ES-I3 (cell line): ENCODE results near the gene OLFML1.

Experiments
- H3K36me3 ChIP-seq: 2 replicates; pipeline ENCODE4 v1.6.1; 2013; ENCODE audit warnings: mild to moderate bottlenecking, low read length, control low read depth, moderate library complexity; ENCODE audit not compliant: insufficient read depth
- H3K4me1 ChIP-seq: 2 replicates; pipeline ENCODE4 v1.6.1; 2013; ENCODE audit warnings: mild to moderate bottlenecking, control low read depth, low read length; ENCODE audit not compliant: insufficient read depth
- H3K9ac ChIP-seq: 2 replicates; pipeline ENCODE4 v1.6.1; 2013; ENCODE audit warnings: low read depth, mild to moderate bottlenecking, low read length, moderate library complexity
- H3K9me3 ChIP-seq: 2 replicates; pipeline ENCODE4 v1.6.1; 2013; ENCODE audit warnings: mild to moderate bottlenecking, low read length, moderate library complexity; ENCODE audit not compliant: control insufficient read depth, insufficient read depth

The OLFML1 gene

DNA sequence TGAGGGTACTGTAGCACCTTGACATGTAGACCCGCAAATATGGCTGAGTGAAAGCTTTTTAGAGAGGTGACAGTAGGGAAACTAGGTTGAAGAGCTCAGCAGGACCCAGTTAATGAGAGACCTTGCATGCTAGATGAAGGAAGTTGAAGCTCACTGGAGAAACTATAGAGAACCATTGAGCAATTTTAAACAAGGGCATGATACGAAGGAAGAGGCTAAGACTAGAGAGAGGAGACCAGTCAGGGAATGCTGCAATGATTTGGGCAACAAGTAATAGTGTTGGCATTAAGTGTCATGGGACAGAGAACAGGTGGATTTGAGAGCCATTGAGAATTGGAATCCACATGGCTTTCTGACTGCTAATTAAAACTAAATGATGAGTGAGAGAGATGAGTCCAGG, 4.1 kb downstream of the OLFML1 start:
- Histone ChIP-seq H3K36me3 (no peaks in the 10 kb centered on the region), H3K9ac (no peak overlapping the region), H3K9me3 (no peaks in the 10 kb centered on the region), H3K4me1 (peaks cover 17% of the 10 kb centered on the region)

DNA sequence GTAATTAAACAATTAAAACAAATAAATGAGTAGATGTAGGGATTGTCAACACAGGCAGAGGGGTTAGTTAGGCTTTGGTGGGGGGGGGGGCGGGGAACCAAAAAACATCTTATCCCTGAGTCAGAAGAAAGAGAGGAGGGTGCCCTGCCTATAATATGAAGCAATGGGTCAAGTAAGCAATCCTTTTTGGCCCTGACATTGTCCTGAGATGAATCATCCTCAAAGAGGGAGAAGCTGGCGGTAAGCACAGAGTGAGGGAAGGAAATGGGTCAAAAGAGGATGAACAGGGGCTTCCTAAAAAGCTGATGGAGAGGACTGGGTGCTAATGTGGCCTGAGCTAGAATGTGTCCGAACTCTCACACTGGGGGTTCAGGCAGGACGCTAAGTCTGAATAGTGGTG, 4.7 kb downstream of the OLFML1 start:
- Histone ChIP-seq H3K9me3 (no peaks in the 10 kb centered on the region), H3K9ac (no peak overlapping the region), H3K36me3 (no peaks in the 10 kb centered on the region), H3K4me1 (peaks cover 11% of the 10 kb centered on the region)

DNA sequence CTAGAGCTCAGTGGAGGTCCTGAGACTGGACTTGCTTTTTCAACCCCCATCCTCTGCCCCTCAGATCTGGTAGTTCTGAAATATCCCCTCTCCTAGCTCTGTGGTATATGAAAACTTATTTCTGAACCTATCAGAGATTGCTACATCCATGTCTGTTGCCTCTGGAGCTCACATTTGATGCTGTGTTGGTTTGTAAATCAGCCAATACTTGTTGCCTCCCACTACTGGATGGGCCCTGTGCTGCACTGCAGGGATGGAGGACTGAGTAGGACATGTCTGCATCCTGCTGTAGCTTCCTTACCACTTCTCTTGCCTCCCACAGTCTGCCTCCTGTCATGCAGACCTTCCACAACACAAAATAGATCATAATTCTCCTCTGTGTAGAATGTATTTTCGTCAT, 5.2 kb downstream of the OLFML1 start:
- Histone ChIP-seq H3K9me3 (no peaks in the 10 kb centered on the region), H3K4me1 (peaks cover 9% of the 10 kb centered on the region; the same call in 1 of the 2 replicates), H3K36me3 (no peaks in the 10 kb centered on the region), H3K9ac (no peak overlapping the region)

DNA sequence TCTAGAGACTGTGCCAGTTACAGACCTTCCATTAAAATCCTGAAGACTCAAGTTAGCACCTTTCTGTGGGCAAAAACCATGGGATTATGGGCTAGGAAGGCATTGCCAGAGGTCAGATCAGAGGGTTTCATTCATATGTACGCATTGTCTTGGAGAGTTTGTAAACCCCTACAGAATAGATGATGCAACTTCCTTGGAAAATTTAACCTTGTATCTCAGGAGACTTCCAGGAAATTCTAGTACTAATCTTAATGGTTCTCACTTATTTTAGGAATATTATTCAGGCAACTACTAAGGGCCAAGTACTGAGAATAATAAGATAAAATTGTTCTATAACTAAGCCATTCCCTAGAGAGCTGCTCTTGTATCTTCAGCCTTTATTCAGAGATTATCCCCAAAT, 6.9 kb downstream of the OLFML1 start:
- H3K4me1 ChIP-seq: peaks cover 9% of the 10 kb centered on the region; the same call in 1 of the 2 replicates
- no peak overlapping the region for H3K9ac ChIP-seq
- H3K36me3 ChIP-seq: no peaks in the 10 kb centered on the region
- no peaks in the 10 kb centered on the region for H3K9me3 ChIP-seq

DNA sequence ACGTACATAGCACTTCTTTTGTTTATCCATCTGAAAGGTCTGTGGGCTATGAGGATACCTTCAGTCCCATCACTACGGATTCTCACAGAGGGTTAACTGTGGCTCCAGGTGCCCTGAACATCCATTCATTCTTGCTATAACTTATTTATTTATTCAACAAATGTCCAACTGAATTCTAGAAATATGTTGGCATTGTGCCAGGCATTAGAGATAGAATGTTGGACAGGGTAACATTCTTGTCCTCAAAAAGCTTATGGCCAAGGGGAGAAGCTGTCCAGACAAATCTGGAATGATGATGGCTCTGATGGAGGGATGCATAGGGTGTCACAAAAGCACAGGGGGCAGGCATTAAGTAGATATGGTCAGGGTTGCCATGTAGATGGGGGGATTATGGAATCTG, 8.4 kb downstream of the OLFML1 start:
- H3K4me1 ChIP-seq: peaks cover 12% of the 10 kb centered on the region
- H3K36me3 ChIP-seq: no peaks in the 10 kb centered on the region
- no peaks in the 10 kb centered on the region for H3K9me3 ChIP-seq
- no peak overlapping the region for H3K9ac ChIP-seq

DNA sequence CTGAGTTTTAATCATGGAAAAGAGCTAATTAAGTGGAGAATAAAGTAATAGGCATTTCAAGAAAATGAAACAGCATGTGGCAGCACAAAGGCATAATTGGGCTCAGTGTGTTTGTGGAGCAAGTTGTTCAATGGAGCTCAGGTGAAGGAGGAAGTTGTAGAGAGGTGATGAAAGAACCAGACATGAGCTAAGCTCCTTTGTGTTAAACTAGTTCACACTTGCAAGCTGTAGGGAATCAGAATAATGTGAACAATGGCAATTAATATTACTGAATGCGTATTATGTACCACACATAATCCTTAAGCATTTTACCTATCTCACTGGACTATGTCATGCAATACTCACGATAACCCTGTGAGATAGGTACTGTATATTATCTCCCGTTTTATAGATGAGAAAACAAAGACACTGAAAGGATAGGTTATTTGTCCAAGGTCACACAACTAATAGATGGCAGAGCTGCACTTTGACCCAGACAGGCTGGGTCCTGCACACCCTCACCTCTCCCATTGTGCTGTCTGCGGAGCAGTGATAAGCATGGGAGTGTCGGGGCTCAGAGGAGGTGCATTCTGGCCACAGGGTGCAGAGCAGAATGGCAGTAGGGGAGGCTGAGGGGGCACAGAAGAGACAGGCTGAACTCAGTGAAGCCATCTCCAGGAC, 8.9 kb downstream of the OLFML1 start:
- Histone ChIP-seq H3K36me3 (no peaks in the 10 kb centered on the region), H3K4me1 (peaks cover 17% of the 10 kb centered on the region), H3K9ac (no peak overlapping the region), H3K9me3 (no peaks in the 10 kb centered on the region)

DNA sequence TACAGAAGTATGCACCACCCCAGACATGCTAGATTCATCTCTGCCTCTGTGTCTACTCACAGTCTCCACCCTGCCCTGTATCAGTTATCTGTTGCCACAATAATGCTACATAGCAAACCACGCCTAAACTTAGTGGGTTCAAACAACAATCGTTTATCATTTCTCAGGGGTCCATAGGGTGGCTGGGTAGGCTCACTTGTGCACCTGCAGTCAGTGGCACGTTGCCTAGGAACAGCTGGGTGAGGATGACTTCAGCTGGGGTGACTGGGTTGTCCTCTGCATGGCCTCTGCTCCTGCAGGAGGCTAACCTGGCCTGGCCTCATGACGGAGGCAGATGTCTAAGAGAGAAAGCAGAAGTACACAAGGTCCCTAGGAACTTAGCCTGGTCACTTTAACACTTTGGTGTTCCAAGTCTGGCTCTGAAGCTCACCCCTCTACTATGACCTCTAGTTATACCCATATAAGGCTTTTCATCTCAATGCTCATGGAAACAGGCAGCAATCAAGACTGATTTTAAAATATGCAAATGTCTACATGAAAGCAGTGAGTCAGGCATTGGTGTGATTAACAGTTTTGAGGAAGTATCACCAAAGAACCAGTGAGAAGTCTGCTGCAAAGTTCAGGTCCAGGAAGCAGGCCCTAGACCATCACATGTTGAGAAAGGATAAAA, 10.7 kb downstream of the OLFML1 start:
- H3K36me3 ChIP-seq: no peaks in the 10 kb centered on the region
- H3K9me3 ChIP-seq: no peaks in the 10 kb centered on the region
- H3K9ac ChIP-seq: no peak overlapping the region
- peaks cover 17% of the 10 kb centered on the region for H3K4me1 ChIP-seq

DNA sequence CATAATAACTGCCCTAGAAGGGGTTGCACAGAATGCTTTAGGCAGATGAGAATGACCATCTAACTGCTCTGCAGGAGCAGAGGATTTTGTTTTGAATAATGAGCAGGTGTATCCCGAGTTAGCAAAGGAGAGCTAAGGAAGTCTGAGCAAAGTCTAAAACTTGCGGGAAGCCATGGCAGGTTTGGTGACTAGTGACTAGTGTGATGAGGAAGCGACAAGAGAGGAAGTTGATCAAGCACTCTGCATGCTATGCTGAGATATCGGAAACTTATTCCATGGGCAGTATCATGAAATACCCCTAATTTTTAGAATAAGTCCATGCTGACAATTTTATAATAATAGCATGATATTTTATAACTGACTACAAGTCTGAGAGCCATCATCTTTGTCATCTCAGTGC, 12.9 kb downstream of the OLFML1 start:
- Histone ChIP-seq H3K36me3 (no peaks in the 10 kb centered on the region), H3K4me1 (peaks cover 14% of the 10 kb centered on the region), H3K9me3 (no peaks in the 10 kb centered on the region), H3K9ac (no peak overlapping the region)

DNA sequence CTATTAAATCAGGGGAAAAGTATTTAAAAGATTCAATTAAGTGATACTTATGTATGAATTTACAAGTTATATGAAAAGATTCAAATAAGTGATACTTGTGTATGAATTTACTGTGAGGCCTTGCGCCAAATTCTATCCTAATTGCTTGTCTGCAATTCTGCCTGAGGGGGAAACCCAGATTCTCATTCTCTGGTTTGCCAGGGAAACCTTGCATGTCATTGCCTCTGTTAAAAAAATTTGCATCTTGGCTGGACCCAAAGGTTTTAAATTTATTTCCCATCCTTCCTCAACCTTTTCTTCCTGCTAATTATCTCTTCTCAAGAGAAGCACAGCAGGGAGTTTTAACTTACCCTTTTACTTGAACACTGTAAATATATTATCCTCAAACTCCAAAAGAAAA, 13.8 kb downstream of the OLFML1 start:
- no peak overlapping the region for H3K9ac ChIP-seq
- peaks cover 14% of the 10 kb centered on the region for H3K4me1 ChIP-seq
- no peaks in the 10 kb centered on the region for H3K9me3 ChIP-seq
- H3K36me3 ChIP-seq: no peaks in the 10 kb centered on the region

DNA sequence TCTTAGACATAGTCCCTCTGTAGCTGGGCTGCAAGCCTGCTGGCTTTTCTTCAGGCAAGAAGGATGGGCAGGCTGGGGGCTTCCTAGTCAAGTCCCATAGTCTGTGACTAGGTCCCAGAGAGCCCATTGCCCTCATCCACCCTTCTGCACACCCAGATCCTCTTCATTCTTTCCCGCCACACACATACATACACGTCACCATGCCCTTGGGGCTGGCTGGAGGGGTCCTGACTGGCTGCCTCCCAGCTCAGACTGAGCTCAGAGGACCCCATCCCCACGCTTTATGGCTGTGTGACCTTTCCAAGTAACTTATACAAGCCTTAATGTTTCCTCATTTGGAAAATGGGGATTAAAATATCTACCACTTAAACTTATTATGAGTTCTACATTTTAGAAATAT, 14.9 kb downstream of the OLFML1 start:
- Histone ChIP-seq H3K36me3 (no peaks in the 10 kb centered on the region), H3K9ac (no peak overlapping the region), H3K9me3 (no peaks in the 10 kb centered on the region), H3K4me1 (peaks cover 14% of the 10 kb centered on the region)

DNA sequence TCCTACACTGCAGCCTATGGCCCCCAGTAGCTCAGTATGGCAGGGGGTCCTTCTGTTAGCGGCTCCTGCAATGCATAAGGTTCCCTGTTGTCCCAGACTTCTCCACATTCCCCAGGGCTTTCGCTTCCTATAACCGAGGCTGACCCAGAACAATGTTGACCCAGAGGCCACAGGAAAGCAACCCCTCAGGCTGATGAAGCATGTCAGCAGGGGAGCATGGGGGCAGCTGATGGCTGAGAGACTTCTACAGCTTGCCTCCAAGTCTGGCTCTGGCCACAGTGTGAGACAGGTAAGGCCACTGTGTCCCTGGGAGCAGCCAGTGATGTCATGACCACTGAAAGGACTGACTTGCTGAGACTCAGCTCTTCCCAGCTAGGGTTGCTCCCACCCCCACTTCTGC, 15.9 kb downstream of the OLFML1 start:
- no peaks in the 10 kb centered on the region for H3K9me3 ChIP-seq
- H3K36me3 ChIP-seq: no peaks in the 10 kb centered on the region
- H3K4me1 ChIP-seq: peaks cover 14% of the 10 kb centered on the region
- no peak overlapping the region for H3K9ac ChIP-seq

DNA sequence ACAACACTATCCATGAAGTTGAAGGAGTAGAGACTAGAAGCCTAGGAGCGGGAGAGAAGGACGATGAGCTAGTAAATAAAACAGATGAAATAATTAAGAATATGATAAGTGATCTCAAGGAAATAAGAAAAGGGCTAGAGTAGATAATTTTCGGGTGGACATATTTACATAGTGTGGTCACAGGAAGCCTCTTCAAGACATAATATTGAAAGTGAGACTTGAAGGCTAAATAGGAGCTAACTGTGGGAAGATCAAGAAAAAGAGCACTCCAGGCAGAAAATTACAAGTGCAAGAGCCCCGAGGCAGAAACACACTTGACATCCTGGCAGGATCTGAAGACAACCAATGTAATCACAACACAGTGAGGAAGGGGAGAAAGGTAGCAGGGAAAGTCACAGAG, 16.6 kb downstream of the OLFML1 start:
- Histone ChIP-seq H3K9ac (no peak overlapping the region), H3K4me1 (peaks cover 14% of the 10 kb centered on the region), H3K36me3 (no peaks in the 10 kb centered on the region), H3K9me3 (no peaks in the 10 kb centered on the region)

DNA sequence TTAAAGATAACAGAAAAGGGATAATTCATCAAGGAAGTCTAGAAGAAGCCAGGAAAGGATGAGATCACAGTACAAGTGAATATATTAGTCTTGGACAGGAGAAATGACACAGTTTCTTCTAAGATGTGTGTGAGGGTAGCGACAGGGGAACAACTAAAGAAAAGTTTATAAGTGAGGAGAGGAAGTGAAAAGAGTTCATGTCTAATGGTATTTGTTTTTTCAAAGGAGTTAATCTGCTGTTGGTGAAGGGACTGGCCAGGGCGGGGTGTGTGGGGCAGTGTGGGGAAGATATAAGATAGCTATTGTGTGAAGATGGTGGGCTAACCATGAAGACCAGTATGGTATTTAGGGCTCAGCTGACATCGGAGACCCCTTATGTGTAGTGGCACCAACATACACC, 20.9 kb downstream of the OLFML1 start:
- Histone ChIP-seq H3K9ac (no peak overlapping the region), H3K4me1 (no peaks in the 10 kb centered on the region), H3K36me3 (no peaks in the 10 kb centered on the region), H3K9me3 (no peaks in the 10 kb centered on the region)

DNA sequence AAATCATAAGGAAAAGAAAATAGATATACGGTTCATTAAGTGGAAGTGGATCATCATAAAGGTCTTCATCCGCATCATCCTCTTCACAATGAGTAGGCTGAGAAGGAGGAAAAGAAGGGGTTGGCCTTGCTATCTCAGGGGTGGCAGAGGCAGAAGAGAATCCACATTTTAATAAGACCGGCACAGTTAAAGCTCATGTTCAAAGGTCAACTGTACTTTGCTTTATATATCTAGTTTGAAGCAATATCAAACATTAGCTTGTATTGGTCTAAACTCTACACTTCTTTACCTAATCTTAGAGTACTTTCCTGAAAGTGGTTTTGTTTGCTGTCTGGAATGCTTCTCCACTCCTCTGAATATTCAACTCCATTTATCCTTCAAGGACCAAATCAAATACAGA, 22.8 kb downstream of the OLFML1 start:
- no peaks in the 10 kb centered on the region for H3K36me3 ChIP-seq
- peaks cover 9% of the 10 kb centered on the region; the same call in 1 of the 2 replicates for H3K4me1 ChIP-seq
- no peak overlapping the region for H3K9ac ChIP-seq
- no peaks in the 10 kb centered on the region for H3K9me3 ChIP-seq

DNA sequence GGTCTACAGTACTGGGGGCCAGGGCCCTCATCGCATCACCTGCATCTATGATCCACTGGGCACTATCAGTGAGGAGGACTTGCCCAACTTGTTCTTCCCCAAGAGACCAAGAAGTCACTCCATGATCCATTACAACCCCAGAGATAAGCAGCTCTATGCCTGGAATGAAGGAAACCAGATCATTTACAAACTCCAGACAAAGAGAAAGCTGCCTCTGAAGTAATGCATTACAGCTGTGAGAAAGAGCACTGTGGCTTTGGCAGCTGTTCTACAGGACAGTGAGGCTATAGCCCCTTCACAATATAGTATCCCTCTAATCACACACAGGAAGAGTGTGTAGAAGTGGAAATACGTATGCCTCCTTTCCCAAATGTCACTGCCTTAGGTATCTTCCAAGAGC, 24.7 kb downstream of the OLFML1 start:
- Histone ChIP-seq H3K9me3 (no peaks in the 10 kb centered on the region), H3K9ac (no peak overlapping the region), H3K4me1 (peaks cover 9% of the 10 kb centered on the region; the same call in 1 of the 2 replicates), H3K36me3 (no peaks in the 10 kb centered on the region)
